ACHN (cell line): ENCODE measurements around the gene MICALL2.

Experiments
- DNase-seq: peaks from one replicate; pipeline ENCODE4 v3.0.0-alpha.2; 2015
- in situ Hi-C: cut with HindIII; loops from 2 replicates; pipeline ENCODE4 v1.10.0; 2017; ENCODE audit warnings: low sequenced_read_pairs, low pct_ligation_motif_present, low pct_unique_long_range_greater_than_20kb

The MICALL2 gene

DNA sequence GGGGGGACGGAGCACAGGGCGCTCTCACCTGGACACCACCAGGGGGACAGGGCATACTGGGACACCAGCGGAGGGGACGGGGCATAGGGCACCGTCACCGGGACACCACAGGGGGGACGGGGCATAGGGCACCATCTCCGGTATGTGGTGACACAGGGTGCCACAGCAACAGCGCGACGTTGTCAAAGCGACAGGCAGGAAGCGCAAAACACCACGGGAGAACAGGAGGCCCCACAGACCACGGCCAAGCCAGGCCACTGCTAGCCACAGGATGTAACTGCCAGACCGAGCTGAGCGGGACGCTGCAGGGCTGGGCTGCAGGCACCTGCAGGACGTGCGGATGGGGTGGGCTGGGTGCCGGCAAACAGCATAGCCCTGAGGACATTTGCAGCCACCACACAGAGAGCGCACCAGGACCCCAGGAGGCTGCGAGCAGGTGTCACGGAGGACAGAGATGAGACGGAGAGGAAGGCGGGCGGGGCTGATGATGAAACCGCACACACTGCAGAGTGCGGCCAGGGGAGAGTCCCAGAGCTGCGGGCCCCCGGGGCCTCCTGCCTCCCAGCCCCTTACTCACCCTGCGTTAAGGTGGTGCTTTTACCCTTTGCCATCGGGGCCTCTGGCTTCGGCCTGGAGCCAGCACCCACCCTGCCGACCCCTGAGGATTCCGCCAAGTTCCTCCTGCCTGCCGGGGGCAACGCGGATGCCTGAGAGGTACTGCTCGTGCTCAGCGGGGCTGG is 17.5 kb downstream of the MICALL2 start:
- no peak for DNase-seq
- in situ Hi-C loops: no loop called here

DNA sequence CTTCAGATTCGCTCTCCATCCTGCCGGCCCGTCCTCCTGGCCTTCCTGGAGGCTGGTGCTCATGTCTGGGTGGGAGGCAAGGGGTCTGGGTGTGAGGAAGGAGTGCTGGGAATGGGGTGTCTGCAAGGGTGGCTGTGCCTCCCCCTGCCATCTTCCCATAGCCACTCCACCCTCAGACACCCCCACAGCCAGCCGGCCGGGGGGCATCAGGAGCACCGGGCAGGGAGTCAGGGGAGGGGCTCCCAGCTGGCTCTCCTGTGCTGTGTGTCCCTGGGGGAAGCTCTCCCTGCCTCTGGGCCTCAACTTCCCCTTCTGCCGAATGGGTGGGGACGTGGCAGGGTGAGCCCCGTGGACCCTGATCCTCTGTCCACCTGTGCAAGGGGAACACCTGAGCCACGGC is 18.6 kb downstream of the MICALL2 start:
- DNase-seq: no peak
- in situ Hi-C loops: no loop called here

DNA sequence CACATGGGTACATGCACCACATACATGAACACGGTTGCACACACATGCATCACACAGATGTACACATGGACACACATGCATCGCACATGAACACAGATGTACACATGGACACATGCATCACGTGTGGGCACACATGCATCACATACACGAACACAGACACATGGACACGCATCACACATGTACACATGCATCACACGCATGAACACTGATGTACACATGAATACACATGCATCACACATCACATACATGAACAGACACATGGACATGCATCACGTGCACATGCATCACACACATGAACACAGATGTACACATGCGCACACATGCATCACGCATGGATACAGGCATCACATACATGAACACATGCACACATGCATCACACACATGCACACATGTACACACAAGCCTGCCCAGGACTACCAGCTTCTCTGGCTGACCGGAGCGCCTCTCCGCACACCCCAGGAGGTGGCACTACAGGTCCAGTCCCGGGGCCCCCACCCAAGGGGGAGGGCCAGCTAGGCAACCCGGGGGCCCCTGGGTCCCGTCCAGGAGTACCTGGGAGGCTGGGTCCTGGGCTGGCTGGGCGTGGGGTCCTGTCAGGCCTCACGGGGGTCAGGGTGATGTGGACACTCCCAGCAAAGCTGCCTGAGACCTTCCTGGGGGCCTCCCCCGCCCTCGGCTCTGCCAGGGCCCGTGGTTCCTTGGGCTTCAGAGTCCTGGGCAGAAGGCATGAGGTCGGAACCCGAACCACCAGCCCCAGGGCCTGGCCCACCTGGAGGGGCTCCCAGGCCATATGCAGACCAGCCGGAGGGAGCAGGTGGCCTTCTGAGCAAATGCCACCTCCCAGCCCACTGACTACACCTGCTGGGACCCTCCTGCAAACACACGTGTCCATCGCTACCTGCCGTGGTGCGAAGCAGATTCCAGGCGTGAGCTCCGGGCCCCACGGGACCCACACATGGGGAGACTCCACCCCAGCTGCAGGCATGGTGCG is 19.6 kb downstream of the MICALL2 start:
- in situ Hi-C loops: no loop called here
- no peak for DNase-seq

DNA sequence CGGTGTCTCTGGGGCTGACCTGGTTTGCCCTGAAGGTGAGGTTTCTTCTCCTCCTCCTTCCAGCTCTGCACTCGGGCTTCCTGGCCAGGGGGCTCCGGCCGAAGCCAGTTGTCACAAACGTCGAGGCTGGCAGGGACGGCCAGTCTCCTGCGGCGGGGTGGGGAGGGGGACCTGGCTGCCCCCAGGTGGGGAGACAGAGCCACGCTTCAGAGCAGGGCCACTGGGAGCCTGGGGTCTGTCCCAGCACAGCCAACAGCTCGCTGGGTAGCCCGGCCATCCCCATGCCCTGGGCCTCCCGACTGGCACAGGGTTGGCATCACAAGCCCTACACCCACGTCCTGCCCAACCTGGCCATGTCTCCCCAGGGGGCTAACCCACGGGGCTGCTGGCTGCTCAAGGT is 20.4 kb downstream of the MICALL2 start:
- DNase-seq: no peak
- in situ Hi-C loops: no loop called here

DNA sequence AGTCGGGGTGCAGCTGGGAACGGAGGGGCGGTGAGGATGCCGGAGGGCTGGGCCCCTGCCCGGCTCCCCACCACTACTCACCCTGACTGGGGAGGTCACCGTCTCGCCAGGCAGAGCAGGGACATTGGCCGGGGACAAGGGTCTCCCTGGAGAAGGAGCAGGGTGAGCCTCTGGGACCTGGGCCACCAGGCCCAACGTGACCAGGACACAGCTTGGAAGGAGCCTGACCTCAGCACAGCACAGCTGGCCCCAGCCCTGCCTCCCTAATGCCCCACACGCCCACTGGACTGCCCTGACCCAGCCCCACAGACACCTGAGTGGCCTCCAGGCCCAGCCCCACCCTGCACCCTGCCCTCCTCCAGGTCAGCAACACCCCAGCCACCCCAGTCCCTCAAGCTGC is 21.1 kb downstream of the MICALL2 start:
- in situ Hi-C loops: no loop called here

DNA sequence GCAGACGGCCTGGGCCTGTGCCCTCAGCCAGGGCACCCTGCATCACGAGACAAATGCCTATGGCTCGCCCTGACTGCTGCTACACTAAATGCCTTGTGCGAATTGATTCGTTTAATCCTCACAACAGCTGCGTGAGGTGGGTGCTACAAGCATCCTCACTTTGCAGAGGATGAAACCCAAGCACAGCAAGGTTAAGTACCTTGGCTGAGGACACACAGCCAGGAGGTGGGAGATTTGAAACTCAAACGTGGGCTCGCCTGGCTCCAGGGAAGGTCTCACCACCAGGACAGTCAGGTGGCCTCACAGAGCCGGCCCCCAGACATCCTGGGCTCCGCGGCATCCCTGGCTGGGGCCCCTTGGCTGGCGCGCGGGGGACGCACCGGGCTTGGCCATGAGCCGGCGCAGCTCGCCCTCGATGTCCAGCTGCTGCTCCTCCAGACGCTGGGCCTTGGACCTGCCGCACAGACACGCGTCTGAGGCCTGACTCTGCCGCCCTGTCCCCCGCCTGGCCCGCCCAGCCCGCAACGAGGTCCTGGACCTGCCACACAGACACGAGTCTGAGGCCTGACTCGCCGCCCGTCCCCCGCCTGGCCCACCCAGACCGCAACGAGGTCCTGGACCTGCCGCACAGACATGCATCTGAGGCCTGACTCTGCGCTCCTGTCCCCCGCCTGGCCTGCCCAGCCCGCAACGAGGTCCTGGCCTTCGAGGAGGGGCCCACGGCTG is 22.0 kb downstream of the MICALL2 start:
- DNase-seq: no peak
- in situ Hi-C loops: no loop called here

More for the DNA sequence above, 21.1 kb downstream of the MICALL2 start:
- DNase-seq: no peak

DNA sequence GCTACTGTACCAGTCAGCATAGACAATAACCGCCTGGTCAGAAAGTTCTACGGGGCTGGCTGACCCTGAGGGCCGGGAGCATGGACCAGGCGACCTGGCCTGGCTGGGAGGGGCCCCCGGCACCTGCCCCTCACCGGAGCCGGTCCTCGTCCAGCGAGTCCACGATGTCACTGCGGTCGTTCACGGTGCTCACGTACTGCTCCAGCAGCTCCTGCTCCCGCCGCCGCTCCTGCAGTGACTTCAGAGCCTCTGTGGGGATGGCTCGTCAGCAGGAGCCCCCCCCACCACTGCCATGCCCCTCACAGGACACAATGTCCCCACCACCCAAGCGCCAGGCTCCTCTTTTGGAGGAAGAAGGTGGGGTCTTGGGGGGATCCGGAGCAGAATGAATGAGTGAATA is 22.7 kb downstream of the MICALL2 start:
- in situ Hi-C loops: no loop called here
- no peak for DNase-seq

DNA sequence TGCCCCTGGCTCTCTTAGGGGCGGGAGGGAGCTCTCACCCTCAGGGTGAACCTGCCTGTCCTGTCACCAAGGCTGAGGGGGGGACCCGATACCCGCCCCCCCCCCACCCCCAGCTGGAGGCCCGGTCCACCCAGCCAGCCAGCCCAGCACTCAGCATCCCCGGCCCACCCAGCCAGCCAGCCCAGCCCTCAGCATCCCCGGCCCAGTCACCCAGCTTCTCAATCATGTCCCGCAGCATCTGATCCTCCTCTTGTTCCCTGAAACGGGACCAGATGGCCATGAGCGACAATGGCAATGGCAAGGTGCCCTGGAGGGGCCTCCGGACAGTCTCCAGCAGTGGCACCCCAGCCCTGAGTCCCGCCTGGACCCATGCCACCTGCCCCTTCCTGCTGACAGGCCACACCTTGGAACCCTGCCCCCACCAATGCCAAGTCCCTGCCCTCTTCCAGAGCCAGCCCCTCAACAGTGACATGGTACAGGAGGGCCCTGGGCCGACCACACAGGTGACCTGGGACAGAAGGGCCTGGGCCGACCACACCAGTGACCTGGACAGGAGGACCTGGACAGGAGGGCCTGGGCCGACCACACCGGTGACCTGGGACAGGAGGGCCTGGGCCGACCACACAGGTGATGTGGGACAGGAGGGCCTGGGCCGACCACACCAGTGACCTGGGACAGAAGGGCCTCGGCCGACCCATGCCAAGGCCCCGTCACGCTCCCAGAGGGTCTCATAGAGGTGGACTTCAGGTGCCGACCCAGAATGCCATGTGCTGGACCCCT is 24.2 kb downstream of the MICALL2 start:
- in situ Hi-C loops: no loop called here
- DNase-seq: no peak

DNA sequence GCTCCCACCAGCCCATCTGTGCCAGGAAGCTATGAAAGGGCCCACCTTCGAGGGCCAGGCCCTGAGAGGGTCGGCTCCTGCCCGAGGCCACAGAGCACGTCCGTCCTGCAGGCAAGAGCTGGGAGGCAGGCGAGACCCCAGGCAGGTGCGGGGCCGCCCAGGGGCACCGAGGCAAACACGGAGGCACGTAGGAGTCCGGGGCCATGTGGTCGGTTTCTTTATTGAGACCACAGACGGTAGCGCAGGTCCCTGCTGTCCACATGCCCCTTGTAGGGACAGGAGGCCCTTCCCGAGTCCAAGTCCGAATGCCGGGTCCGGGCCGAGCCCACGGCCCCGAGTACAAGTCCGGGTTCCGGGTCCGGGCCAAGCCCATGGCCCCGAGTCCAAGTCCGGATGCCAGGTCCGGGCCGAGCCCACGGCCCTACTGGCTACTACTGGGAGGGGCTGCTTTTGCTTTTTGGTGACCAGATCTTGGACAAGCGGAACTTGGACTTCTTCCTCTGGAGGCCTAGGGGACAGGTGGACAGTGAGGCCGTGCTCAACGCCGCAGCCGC is 25.0 kb downstream of the MICALL2 start:
- in situ Hi-C loops: no loop called here
- DNase-seq: no peak

DNA sequence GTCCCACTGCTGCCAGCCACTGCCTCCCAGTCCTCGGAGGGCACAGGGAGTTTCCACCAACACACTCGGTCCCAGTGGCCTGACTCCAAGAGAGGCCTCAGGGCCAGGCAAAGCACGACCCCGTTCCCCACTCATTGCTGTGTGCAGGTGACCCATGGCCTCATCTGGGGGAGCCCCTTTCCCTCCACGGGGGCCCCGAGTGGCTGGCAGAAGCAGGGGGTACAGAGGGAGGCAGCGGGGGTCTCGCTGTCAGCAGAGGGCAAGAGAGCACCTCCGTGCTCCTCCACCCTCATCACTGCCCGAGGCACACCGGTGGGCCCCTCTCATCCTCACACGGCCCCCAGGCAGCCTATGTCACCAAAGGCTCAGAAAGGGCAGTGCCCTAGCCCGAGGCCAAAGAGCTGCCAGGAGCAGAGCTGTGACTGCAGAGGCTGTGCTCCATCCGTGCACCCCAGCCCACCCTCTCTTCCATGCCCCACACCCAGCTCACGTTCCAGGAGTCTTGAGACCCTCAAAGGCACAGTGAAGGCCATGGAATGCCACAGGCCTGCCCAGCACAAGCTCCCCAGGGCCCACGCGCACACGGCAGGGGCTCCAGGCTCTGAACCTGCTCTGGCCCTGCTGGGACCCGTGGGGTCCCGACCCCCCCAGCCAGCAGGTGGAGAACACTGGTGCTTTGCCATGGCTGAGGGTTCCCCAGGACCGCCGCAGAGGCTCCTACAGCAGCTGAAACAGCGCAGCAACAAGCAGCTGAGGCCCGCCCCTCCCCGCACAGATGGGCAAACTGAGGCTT is 25.9 kb downstream of the MICALL2 start:
- in situ Hi-C loops: no loop called here

DNA sequence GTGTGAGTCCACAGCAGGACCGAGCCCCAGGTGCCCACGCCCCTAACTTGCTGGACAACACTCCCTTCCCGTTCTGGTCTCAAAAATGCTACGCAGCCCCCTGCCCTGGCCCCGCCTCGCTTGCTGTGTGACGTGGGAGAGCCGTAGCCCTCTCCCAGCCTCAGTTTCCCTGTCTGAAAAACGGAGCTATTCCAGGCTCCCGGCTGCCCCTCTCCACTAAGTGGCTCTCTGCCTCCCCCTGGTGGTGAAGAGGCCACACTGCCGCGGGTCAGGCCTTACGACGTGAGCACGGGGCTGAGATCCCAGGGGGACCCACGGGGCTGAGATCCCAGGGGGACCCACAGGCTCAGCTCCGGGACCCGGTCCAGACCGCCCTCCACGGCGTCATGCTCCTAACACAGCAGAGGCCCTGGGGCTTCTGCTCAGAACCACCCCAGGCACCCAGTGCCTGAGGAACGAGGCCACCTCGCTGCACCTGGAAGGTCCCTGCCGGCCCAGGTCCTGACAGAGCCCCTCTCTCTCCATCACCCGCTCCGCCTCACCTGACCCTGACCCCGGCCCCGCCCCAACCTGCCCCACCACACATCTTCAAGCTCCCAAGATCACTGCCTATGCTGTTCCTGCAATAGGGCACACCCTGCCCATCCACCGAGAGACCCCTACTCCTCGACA is 26.7 kb downstream of the MICALL2 start:
- in situ Hi-C loops: no loop called here
- peak; percentile 72 for DNase-seq

More for the DNA sequence above, 25.9 kb downstream of the MICALL2 start:
- DNase-seq: no peak

DNA sequence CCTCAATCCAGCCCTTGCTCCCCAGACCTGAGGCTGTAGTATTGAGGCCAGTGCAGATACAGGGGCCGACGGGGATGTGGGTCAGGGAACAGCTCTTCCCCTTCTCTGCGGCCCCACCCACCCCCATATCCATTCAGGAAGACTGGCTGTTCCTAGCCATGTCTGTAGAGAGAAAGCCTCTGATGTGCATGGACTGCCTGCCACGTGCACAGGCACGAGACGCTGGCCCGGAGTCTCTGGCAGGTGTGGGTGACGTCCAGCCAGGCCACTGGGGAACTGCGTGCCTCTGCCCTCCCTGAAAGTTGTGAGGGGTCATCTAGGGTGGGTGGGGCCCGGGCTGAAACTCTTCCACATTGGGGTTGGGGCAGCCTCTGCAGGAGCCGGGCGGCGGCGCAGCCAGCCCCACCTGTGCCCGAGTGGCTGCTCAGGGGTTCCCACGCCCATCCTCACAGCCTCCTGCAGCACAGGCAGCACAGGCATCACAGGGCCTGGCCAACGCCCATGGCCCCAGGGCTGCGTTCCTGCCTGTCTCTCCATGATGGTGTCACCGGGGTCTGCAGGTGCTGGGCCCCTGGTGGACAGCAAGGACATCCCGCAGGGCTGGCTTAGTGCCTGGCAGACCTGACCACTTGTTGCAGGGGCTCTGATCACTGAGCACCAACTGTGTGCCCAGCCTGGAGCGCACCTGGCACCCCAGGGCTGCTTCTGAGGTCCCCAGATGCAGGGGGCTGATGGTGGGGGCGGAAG is 27.5 kb downstream of the MICALL2 start:
- in situ Hi-C loops: no loop called here

DNA sequence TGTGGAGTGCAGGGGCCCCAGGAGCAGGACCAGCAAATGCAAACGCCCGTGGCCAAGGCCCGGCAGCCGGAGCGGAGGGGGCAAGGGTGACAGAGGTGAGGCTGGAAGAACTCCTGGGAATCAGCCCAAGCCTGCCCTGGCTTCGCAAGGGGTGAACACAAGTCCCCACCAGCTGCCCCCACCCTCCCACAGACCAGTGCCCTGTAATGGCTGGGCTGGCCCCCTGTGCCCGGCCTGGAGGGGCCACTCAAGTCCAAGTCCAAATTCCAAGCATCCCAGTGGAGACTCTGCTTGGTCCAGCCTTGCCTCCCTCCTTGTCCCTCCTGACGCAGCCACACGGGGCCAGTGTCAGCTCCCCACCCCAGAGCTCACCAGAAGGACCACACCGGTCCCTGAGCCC is 28.0 kb downstream of the MICALL2 start:
- in situ Hi-C loops: no loop called here
- no peak for DNase-seq

More for the DNA sequence above, 27.5 kb downstream of the MICALL2 start:
- DNase-seq: no peak

DNA sequence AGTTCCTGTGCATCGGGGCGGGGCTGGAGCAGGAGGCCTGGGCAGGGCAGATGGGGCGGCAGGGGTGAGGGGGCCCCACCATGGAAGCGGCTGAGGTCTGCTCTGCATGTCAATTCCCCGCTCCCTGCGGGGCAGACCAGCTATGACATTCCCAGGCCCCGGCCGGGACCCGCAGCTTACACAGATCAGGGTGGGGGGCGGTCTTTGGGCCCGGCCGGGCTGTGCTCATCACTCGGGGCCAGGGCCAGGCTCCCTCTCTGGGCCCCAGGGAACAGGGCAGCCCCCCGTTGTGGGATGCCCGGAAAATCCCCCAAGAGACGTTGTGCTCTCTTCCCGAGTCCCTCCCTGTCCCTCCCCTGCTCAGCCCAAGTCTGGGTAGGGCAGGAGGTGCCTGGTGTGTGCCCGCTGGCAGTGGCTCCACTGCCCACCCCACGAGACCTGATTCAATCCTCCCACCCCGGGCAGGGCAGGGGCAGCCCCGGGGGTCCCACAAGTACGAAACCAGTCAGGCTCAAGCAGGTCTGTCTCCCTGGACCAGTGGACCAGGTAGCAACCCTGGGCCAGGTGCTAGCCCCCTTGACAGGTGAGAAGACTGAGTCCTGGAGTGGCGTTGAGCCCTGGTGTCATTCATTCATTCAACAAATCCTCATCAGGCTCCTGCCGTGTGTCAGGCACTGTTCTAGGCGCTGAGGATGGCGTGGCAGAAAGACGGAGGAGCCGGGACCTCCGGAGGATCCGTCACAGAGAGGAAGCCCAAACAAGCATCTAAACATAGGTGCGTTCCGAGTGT is 29.0 kb downstream of the MICALL2 start:
- in situ Hi-C loops: no loop called here
- DNase-seq: no peak

DNA sequence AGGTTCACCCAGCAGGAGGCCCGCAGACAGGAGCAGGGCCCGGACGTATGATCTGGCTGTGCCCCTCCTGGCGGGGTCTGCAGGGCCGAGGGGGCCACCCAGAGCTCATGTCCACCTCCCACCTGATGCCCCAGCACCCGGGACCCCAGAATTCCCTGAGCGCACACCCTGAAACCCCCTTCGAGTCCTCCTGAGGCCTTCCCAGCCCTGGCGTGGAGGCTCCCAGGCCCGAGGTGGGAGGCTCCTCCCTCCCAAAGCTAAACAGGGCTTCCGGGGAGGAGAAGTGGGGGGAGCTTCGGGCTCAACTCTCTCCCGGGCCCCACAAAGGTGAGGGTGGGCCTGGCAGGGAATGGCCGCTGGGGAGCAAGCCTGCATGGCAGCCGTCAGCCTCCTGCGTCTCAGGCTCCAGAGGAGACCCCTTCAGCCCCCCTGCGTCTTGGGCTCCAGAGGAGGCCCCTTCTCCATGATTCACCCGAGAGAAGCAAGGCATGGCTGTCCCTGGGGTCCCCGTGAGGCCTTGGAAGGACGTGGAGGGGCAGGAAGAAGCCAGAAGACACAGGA is 30.2 kb downstream of the MICALL2 start:
- no peak for DNase-seq
- in situ Hi-C loops: no loop called here
